H1 (cell line): Measurements from ENCODE around the gene TAF3. TPM values are rescaled to one million over a fixed set of nuclear protein-coding genes. Genes with fewer than 3 reads are reported as not detected.

Experiments
- CTCF ChIA-PET: fragments of 300-600 bp; sonication (Branson Sonifier 250); formaldehyde crosslinking; loops from one replicate; lab custom pipeline; 2021; ENCODE audit not compliant: partially characterized antibody; lab: Charles Lee
- POLR2A ChIA-PET: fragments of 300-600 bp; sonication (Branson Sonifier 250); formaldehyde crosslinking; loops from one replicate; lab custom pipeline; 2021; ENCODE audit warnings: inconsistent platforms; ENCODE audit not compliant: partially characterized antibody; lab: Charles Lee
- DNase-seq, 2 experiments: peaks; one replicate each; pipeline versions ENCODE4 v3.0.0 to v3.0.0-alpha.2; 2010 to 2022; ENCODE audit warnings: low spot score in 2 of 2, low read depth in 1 of 2, mixed read lengths in 1 of 2
- FAIRE-seq: peaks from 2 replicates; lab custom pipeline; 2011; peaks lifted over from hg19 to GRCh38; lab: Jason Lieb, UNC
- H2AFZ ChIP-seq: 2 replicates; pipeline ENCODE4 v1.8.1; 2012; ENCODE audit warnings: low read length, inconsistent platforms
- H2AK5ac ChIP-seq: 2 replicates; pipeline ENCODE4 v1.6.1; 2013; ENCODE audit warnings: low read depth, low read length
- H2BK120ac ChIP-seq: replicated peaks from 2 replicates; pipeline ENCODE3; 2013; ENCODE audit warnings: low read depth, low read length, inconsistent platforms
- H2BK12ac ChIP-seq: 2 replicates; pipeline ENCODE4 v1.6.1; 2013; ENCODE audit warnings: low read depth, low read length
- H2BK15ac ChIP-seq: 2 replicates; pipeline ENCODE4 v1.6.1; 2013; ENCODE audit warnings: low read length
- H2BK20ac ChIP-seq: 2 replicates; pipeline ENCODE4 v1.6.1; 2013; ENCODE audit warnings: low read length
- H2BK5ac ChIP-seq: 2 replicates; pipeline ENCODE4 v1.6.1; 2013; ENCODE audit warnings: low read depth, low read length
- H3K14ac ChIP-seq: 2 replicates; pipeline ENCODE4 v1.6.1; 2013; ENCODE audit warnings: inconsistent platforms; ENCODE audit not compliant: insufficient read length
- H3K18ac ChIP-seq: 2 replicates; pipeline ENCODE4 v1.6.1; 2013; ENCODE audit warnings: low read length; ENCODE audit errors: extremely low read depth
- H3K23ac ChIP-seq: 2 replicates; pipeline ENCODE4 v1.6.1; 2013; ENCODE audit warnings: inconsistent platforms; ENCODE audit not compliant: insufficient read length
- H3K23me2 ChIP-seq: 2 replicates; pipeline ENCODE4 v1.6.1; 2013; ENCODE audit warnings: low read depth, low read length
- H3K27ac ChIP-seq: 2 replicates; pipeline ENCODE4 v1.6.1; 2011; ENCODE audit warnings: low read depth, low read length, inconsistent platforms
- H3K27me3 ChIP-seq, 4 experiments: replicated peaks in 1 of 4; 1 replicate in 1 of 4; 2 replicates in 3 of 4; pipeline versions ENCODE4 v1.6.1 to v1.8.1; 2011 to 2013; ENCODE audit warnings: low read length in 3 of 4, mild to moderate bottlenecking in 3 of 4, inconsistent platforms in 2 of 4, mixed read lengths in 2 of 4, moderate library complexity in 1 of 4; ENCODE audit not compliant: control insufficient read depth in 3 of 4, insufficient read depth in 3 of 4; ENCODE audit errors: extremely low read depth in 1 of 4
- H3K36me3 ChIP-seq, 4 experiments: 2 replicates each; pipeline versions ENCODE4 v1.6.1 to v1.8.1; 2011 to 2013; ENCODE audit warnings: mild to moderate bottlenecking in 4 of 4, low read length in 3 of 4, moderate library complexity in 2 of 4, control low read depth in 1 of 4, inconsistent platforms in 1 of 4; ENCODE audit not compliant: insufficient read depth in 4 of 4, control insufficient read depth in 2 of 4
- H3K4ac ChIP-seq: replicated peaks from 2 replicates; pipeline ENCODE3; 2013; ENCODE audit warnings: low read length, low read depth, mixed read lengths, inconsistent platforms; ENCODE audit not compliant: insufficient read length
- H3K4me1 ChIP-seq, 4 experiments: replicated peaks in 1 of 4; 1 replicate in 1 of 4; 2 replicates in 3 of 4; pipeline versions ENCODE4 v1.6.1 to v1.8.1; 2011 to 2013; ENCODE audit warnings: low read length in 3 of 4, inconsistent platforms in 2 of 4, mixed read lengths in 1 of 4; ENCODE audit not compliant: insufficient read depth in 4 of 4, control insufficient read depth in 3 of 4
- H3K4me2 ChIP-seq, 2 experiments: 2 replicates each; pipeline versions ENCODE4 v1.6.1 to v1.8.1; 2011 to 2013; ENCODE audit warnings: low read depth in 2 of 2, low read length in 2 of 2, control low read depth in 1 of 2, inconsistent platforms in 1 of 2, mild to moderate bottlenecking in 1 of 2; ENCODE audit not compliant: insufficient read depth in 1 of 2
- H3K4me3 ChIP-seq, 4 experiments: fragments of 200-600, 300-600 bp in 1 of 4; sonication (generic), shearing (Covaris generic), sonication (Bioruptor Twin) in 1 of 4; 2 replicates each; pipeline versions ENCODE4 v1.5.1 to v1.8.1; 2011 to 2016; ENCODE audit warnings: low read length in 4 of 4, low read depth in 3 of 4, control low read depth in 2 of 4, inconsistent platforms in 2 of 4, mild to moderate bottlenecking in 2 of 4, mixed read lengths in 1 of 4, moderate library complexity in 1 of 4; ENCODE audit not compliant: insufficient read depth in 2 of 4; ENCODE audit errors: extremely low read depth in 1 of 4
- H3K56ac ChIP-seq: replicated peaks from 2 replicates; pipeline ENCODE3; 2013; ENCODE audit warnings: low read depth, mild to moderate bottlenecking, mixed read lengths, low read length, inconsistent platforms; ENCODE audit not compliant: insufficient read length
- H3K79me1 ChIP-seq: 2 replicates; pipeline ENCODE4 v1.6.1; 2013; ENCODE audit warnings: low read depth, low read length, control low read depth
- H3K79me2 ChIP-seq, 2 experiments: 2 replicates each; pipeline versions ENCODE4 v1.6.1 to v1.8.1; 2012 to 2013; ENCODE audit warnings: low read length in 2 of 2, mild to moderate bottlenecking in 2 of 2, inconsistent platforms in 1 of 2; ENCODE audit not compliant: insufficient read depth in 2 of 2, control insufficient read depth in 1 of 2
- H3K9ac ChIP-seq, 4 experiments: replicated peaks in 1 of 4; 1 replicate in 1 of 4; 2 replicates in 3 of 4; pipeline versions ENCODE4 v1.6.1 to v1.8.1; 2011 to 2013; ENCODE audit warnings: low read depth in 3 of 4, low read length in 3 of 4, control low read depth in 2 of 4, mild to moderate bottlenecking in 2 of 4, moderate library complexity in 2 of 4, inconsistent platforms in 1 of 4; ENCODE audit errors: extremely low read depth in 1 of 4
- H3K9me3 ChIP-seq, 2 experiments: 2 replicates each; pipeline versions ENCODE4 v1.6.1 to v1.8.1; 2012 to 2013; ENCODE audit warnings: mild to moderate bottlenecking in 2 of 2, moderate library complexity in 2 of 2, control low read depth in 1 of 2, inconsistent platforms in 1 of 2, low read depth in 1 of 2, low read length in 1 of 2, mixed read lengths in 1 of 2; ENCODE audit not compliant: insufficient read depth in 2 of 2
- H4K20me1 ChIP-seq, 2 experiments: replicated peaks in 1 of 2; 2 replicates each; pipeline versions ENCODE3 to v1.8.1; 2011 to 2013; ENCODE audit warnings: inconsistent platforms in 2 of 2, low read length in 2 of 2, mild to moderate bottlenecking in 1 of 2; ENCODE audit not compliant: insufficient read depth in 2 of 2, control insufficient read depth in 1 of 2
- H4K5ac ChIP-seq: 2 replicates; pipeline ENCODE4 v1.6.1; 2013; ENCODE audit warnings: low read length, low read depth, mixed read lengths, inconsistent platforms; ENCODE audit not compliant: insufficient read length
- H4K8ac ChIP-seq: 2 replicates; pipeline ENCODE4 v1.8.0; 2013; ENCODE audit warnings: mild to moderate bottlenecking, moderate library complexity, low read length, inconsistent platforms; ENCODE audit not compliant: insufficient read depth; ENCODE audit errors: extremely low read depth
- H4K91ac ChIP-seq: replicated peaks from 2 replicates; pipeline ENCODE3; 2013; ENCODE audit warnings: low read length, mixed read lengths, inconsistent platforms; ENCODE audit not compliant: insufficient read length
- BCL11A ChIP-seq, 2 experiments: IDR thresholded peaks; one replicate each; pipeline ENCODE4 v1.6.1; 2011; ENCODE audit warnings: low read depth in 2 of 2, low read length in 2 of 2, mild to moderate bottlenecking in 2 of 2
- BRCA1 ChIP-seq: IDR thresholded peaks from 2 replicates; pipeline ENCODE4 v1.6.1; 2012; ENCODE audit warnings: low read depth, low read length, improper control_type of control experiment
- CREB1 ChIP-seq: IDR thresholded peaks from 2 replicates; pipeline ENCODE4 v1.6.1; 2012; ENCODE audit warnings: inconsistent platforms
- E2F6 ChIP-seq: IDR thresholded peaks from 2 replicates; pipeline ENCODE4 v1.6.1; 2012; ENCODE audit warnings: inconsistent platforms
- GABPA ChIP-seq: IDR thresholded peaks from 2 replicates; pipeline ENCODE4 v1.6.1; 2011; ENCODE audit warnings: mild to moderate bottlenecking, low read length, moderate library complexity, borderline replicate concordance; ENCODE audit not compliant: insufficient read depth
- HDAC2 ChIP-seq, 2 experiments: fragments of 300-600 bp in 1 of 2; sonication (generic) in 1 of 2; IDR thresholded peaks; 2 replicates each; pipeline ENCODE4 v1.6.1; 2011 to 2012; ENCODE audit warnings: low read depth in 2 of 2, low read length in 2 of 2, mild to moderate bottlenecking in 2 of 2, moderate library complexity in 2 of 2, borderline replicate concordance in 1 of 2, inconsistent platforms in 1 of 2
- HDAC6 ChIP-seq: IDR thresholded peaks from one replicate; pipeline ENCODE4 v1.7.1; 2012; ENCODE audit warnings: low read depth, mild to moderate bottlenecking, inconsistent platforms, low read length, moderate library complexity
- RAD21 ChIP-seq, 2 experiments: IDR thresholded peaks in 1 of 2; conservative IDR thresholded peaks in 1 of 2; 2 replicates each; pipeline ENCODE4 v1.6.1; 2011; ENCODE audit warnings: low read depth in 2 of 2, low read length in 2 of 2, improper control_type of control experiment in 1 of 2, inconsistent platforms in 1 of 2, mild to moderate bottlenecking in 1 of 2, moderate library complexity in 1 of 2
- RFX5 ChIP-seq: IDR thresholded peaks from 2 replicates; pipeline ENCODE4 v1.6.1; 2011; ENCODE audit warnings: low read depth, low read length, improper control_type of control experiment, borderline replicate concordance
- SIN3A ChIP-seq, 2 experiments: IDR thresholded peaks in 1 of 2; conservative IDR thresholded peaks in 1 of 2; 2 replicates each; pipeline ENCODE4 v1.6.1; 2011 to 2012; ENCODE audit warnings: low read length in 2 of 2, improper control_type of control experiment in 1 of 2, low read depth in 1 of 2, mild to moderate bottlenecking in 1 of 2
- SP4 ChIP-seq: IDR thresholded peaks from 2 replicates; pipeline ENCODE4 v1.6.1; 2012; ENCODE audit warnings: low read length, inconsistent platforms
- SUZ12 ChIP-seq: fragments of 200-600 bp; sonication (generic); IDR thresholded peaks from 2 replicates; pipeline ENCODE4 v1.6.1; 2012; ENCODE audit warnings: mild to moderate bottlenecking, inconsistent platforms, low read length, moderate library complexity, mixed read lengths
- TAF1 ChIP-seq: IDR thresholded peaks from 2 replicates; pipeline ENCODE4 v1.6.1; 2011; ENCODE audit warnings: mild to moderate bottlenecking, low read depth, low read length
- YY1 ChIP-seq: IDR thresholded peaks from 2 replicates; pipeline ENCODE4 v1.6.1; 2011; ENCODE audit warnings: low read depth, mild to moderate bottlenecking, low read length
- WGBS, 2 experiments: shearing (Covaris generic) in 1 of 2; methylation state at CpG; one replicate each; pipeline versions ENCODE4 v1.1.6 to v1.1.7; 2013 to 2015; ENCODE audit warnings: low lambda C conversion rate in 2 of 2, mixed read lengths in 2 of 2, inconsistent platforms in 1 of 2, low coverage in 1 of 2, missing lambda C conversion rate in 1 of 2; ENCODE audit not compliant: insufficient replicate concordance in 2 of 2, insufficient coverage in 1 of 2, insufficient read length in 1 of 2; ENCODE audit errors: extremely low coverage in 1 of 2, missing lambda C conversion rate in 1 of 2; 5-methylcytosine and 5-hydroxymethylcytosine counted together
- polyA plus RNA-seq, 7 experiments: library from polyadenylated mRNA; depleted of rRNA in 3 of 7; stranded (reverse) in 5 of 7; unstranded in 2 of 7; fragments of >200 nt in 5 of 7; fragments of 200-250 nt in 2 of 7; gene quantifications; 1 replicate in 5 of 7; 2 replicates in 1 of 7; 4 replicates in 1 of 7; pipeline versions ENCODE4 v1.2.1 to v1.2.3, GENCODE V29; 2011 to 2013; ENCODE audit warnings: missing spikeins in 2 of 7, mixed read lengths in 2 of 7
- total RNA-seq: library from RNA; stranded (reverse); fragmentation: NEBNext Ultra II Directional; extraction: Animal tissue kit (Norgen Biotek cat#: 25700); gene quantifications from 2 replicates; pipeline ENCODE4 v1.2.1, GENCODE V29; 2021

TAF3 gene
- total and polyA plus RNA-seq, 2 of the 8 experiments (the other 6 are each of a cell fraction or from before 2014, with no cell fraction given), result 1.5 to 11.2 TPM

- no peak overlapping the region for H4K8ac ChIP-seq
- H4K20me1 ChIP-seq, result peaks cover 0 to 3% of the 10 kb centered on the region in 2 experiments
- no peaks in the 10 kb centered on the region for H3K79me1 ChIP-seq
- no peaks in the 10 kb centered on the region; a peak in 1 of 4 replicates for H3K79me2 ChIP-seq
- no peak overlapping the region for H4K5ac ChIP-seq
- H2BK5ac ChIP-seq, result no peak overlapping the region
- no peak overlapping the region for H3K23ac ChIP-seq
- no peak overlapping the region for H3K56ac ChIP-seq
- no peak overlapping the region for H3K4ac ChIP-seq
- no peak overlapping the region for H2BK12ac ChIP-seq
- no peak overlapping the region for H3K14ac ChIP-seq
- 90% methylated on average over 1 of the region's 1 CpG; no CpG with 5 or more reads in 1 of the 2 experiments for WGBS, 2 experiments
- no peak overlapping the region for H4K91ac ChIP-seq
- H2BK120ac ChIP-seq, result no peak overlapping the region
- ChIA-PET CTCF (no interaction called here), POLR2A (no interaction called here)
- no peaks in the 10 kb centered on the region for H3K27me3 ChIP-seq
- H3K36me3 ChIP-seq, result no peaks in the 10 kb centered on the region
- H3K9ac ChIP-seq, result no peak overlapping the region
- FAIRE-seq (no peak), DNase-seq (no peak)
- no peaks in the 10 kb centered on the region for H3K23me2 ChIP-seq
- H3K27ac ChIP-seq, result no peak overlapping the region
- no peak overlapping the region for H2AFZ ChIP-seq
- H3K9me3 ChIP-seq, result no peaks in the 10 kb centered on the region
- no peak overlapping the region for H3K4me3 ChIP-seq
- no peak overlapping the region for H3K4me2 ChIP-seq
- H3K18ac ChIP-seq, result no peak overlapping the region
- no peak overlapping the region for H2AK5ac ChIP-seq
- TF ChIP-seq RAD21 (IDR thresholded peaks at IDR 0.05 in 1 of 2, conservative IDR thresholded peaks at IDR 0.05 in 1 of 2; ENCODE audit: low read depth in 2 of 2, low read length in 2 of 2), result no peak
- TF ChIP-seq BRCA1, result no peak
- TF ChIP-seq BCL11A (IDR thresholded peaks at IDR 0.05; ENCODE audit: low read depth in 2 of 2, low read length in 2 of 2), result no peak
- TF ChIP-seq CREB1, result no peak
- no peak for TF ChIP-seq SP4
- no peak for TF ChIP-seq TAF1
- no peak for TF ChIP-seq E2F6
- TF ChIP-seq HDAC6, result no peak
- no peak for TF ChIP-seq GABPA
- no peak for TF ChIP-seq RFX5
- TF ChIP-seq HDAC2 (IDR thresholded peaks at IDR 0.05; ENCODE audit: borderline replicate concordance in 1 of 2, low read depth in 2 of 2, low read length in 2 of 2), result no peak
- TF ChIP-seq SUZ12, result no peak
- no peak for TF ChIP-seq SIN3A (conservative IDR thresholded peaks at IDR 0.05 in 1 of 2, IDR thresholded peaks at IDR 0.05 in 1 of 2; ENCODE audit: low read depth in 1 of 2, low read length in 2 of 2)
- TF ChIP-seq YY1, result no peak
- no peak overlapping the region for H2BK20ac ChIP-seq
- no peaks in the 10 kb centered on the region for H3K4me1 ChIP-seq
- no peak overlapping the region for H2BK15ac ChIP-seq
These were observed 137.1 kb downstream of the TAF3 start for GRCh38 chr10:7955446-7955845.
